GM12874 (cell line): ENCODE data around the gene RENBP.

Experiments used
- TF ChIP-seq, protein P1 (sequence below): IDR thresholded peaks from 2 replicates; pipeline ENCODE4 v1.5.1; 2011; ENCODE audit warnings: low read depth, mild to moderate bottlenecking, control low read depth, low read length, moderate library complexity; ENCODE audit not compliant: insufficient read depth

Gene RENBP

GRCh38 chrX:153944800-153945150, 332 bp upstream of the RENBP start:
- TF ChIP-seq, protein P1, sequence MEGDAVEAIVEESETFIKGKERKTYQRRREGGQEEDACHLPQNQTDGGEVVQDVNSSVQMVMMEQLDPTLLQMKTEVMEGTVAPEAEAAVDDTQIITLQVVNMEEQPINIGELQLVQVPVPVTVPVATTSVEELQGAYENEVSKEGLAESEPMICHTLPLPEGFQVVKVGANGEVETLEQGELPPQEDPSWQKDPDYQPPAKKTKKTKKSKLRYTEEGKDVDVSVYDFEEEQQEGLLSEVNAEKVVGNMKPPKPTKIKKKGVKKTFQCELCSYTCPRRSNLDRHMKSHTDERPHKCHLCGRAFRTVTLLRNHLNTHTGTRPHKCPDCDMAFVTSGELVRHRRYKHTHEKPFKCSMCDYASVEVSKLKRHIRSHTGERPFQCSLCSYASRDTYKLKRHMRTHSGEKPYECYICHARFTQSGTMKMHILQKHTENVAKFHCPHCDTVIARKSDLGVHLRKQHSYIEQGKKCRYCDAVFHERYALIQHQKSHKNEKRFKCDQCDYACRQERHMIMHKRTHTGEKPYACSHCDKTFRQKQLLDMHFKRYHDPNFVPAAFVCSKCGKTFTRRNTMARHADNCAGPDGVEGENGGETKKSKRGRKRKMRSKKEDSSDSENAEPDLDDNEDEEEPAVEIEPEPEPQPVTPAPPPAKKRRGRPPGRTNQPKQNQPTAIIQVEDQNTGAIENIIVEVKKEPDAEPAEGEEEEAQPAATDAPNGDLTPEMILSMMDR, result no peak

- TF ChIP-seq, protein P1, result no peak
Measured at GRCh38 chrX:153941336-153942252, 2.8 kb downstream of the RENBP start.

GRCh38 chrX:153939573-153939972, 4.9 kb downstream of the RENBP start:
- TF ChIP-seq, protein P1, result no peak

GRCh38 chrX:153938226-153938786, 6.1 kb downstream of the RENBP start:
- TF ChIP-seq, protein P1, result no peak

DNA sequence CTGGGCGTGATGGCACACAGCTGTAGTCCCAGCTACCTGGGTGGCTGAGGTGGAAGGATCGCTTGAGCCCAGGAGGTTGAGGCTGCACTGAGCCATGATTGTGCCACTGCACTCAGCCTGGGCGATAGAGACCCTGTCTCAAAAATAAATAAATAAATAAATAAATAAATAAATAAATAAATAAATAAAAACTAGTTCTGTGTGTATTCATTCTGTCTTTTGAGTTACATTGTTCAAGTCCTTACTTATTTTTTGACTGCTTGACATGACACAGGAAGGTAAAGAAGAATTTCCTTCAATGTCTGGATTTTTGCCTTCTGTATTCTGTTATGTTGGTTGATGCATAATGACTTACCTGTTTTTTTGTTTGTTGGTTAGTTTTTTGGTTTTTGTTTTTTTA, 7.4 kb downstream of the RENBP start:
- TF ChIP-seq, protein P1, result no peak

DNA sequence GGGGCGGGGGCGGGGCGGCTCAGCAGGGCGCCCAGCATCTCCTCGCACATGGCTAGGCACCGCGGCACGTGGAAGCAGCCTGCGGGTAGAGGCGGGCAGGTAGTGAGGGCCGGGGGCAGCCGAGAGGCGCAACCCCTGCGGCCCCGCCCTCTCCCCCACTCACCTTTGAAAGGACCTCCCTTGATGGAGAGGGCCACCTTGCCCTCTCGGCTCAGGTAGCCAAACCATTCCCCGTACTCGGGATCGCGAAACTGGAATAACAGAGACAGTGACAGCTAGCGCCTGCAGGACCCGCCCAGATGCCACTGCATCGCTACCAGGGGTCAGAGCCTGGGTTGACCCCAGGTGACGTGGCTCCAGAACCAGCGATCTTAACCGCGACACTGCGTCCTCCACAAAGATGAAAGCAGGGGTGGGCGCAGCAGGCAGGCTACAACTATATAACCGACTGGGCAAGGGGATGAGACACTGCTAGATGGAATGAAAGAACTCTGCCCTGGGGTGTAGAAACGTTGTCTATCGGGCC, 9.1 kb downstream of the RENBP start:
- TF ChIP-seq, protein P1, result no peak

- TF ChIP-seq, protein P1, result no peak
Measured at GRCh38 chrX:153934762-153935325, 9.6 kb downstream of the RENBP start, which contains the start of gene NAA10. Gene NAA10 (minus strand): TSS chrX:153935037. CDS start chrX:153934904, 133 bp downstream.
